ENCODE data around the gene SLC39A11.

DNA sequence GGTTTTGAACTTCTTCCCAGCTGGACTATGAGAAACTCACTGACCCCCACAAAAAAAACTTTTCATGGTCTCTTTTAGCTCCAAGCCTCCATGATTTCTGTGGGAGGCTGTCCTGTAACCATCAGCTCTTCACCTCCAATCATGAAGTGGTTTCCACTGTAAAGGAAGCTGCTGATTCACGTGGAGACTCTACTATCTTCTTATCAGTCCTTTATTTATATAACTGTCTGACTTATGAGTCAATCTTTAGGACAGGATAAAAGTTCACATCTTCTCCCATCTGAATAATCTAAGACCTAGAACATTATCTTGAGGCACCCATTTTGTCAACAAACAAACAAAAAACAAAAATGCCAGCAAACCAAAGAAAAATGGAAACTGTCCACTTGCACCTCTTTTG, 409.9 kb downstream of the SLC39A11 start:
- TF ChIP-seq, protein P1, sequence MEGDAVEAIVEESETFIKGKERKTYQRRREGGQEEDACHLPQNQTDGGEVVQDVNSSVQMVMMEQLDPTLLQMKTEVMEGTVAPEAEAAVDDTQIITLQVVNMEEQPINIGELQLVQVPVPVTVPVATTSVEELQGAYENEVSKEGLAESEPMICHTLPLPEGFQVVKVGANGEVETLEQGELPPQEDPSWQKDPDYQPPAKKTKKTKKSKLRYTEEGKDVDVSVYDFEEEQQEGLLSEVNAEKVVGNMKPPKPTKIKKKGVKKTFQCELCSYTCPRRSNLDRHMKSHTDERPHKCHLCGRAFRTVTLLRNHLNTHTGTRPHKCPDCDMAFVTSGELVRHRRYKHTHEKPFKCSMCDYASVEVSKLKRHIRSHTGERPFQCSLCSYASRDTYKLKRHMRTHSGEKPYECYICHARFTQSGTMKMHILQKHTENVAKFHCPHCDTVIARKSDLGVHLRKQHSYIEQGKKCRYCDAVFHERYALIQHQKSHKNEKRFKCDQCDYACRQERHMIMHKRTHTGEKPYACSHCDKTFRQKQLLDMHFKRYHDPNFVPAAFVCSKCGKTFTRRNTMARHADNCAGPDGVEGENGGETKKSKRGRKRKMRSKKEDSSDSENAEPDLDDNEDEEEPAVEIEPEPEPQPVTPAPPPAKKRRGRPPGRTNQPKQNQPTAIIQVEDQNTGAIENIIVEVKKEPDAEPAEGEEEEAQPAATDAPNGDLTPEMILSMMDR (IDR thresholded peaks at IDR 0.05) = no peak
- no peak for TF ChIP-seq EZH2 (IDR thresholded peaks at IDR 0.05)
